ENCODE measurements around the gene MSL2.
A peak's percentile ranks its signal among the peaks of the same experiment; 100 is the strongest.
"Not testable (repeated sequence)": the region's sequence is repeated elsewhere in the genome, so short reads cannot be mapped to it uniquely, and the experiment has no call there.

The MSL2 gene, protein sequence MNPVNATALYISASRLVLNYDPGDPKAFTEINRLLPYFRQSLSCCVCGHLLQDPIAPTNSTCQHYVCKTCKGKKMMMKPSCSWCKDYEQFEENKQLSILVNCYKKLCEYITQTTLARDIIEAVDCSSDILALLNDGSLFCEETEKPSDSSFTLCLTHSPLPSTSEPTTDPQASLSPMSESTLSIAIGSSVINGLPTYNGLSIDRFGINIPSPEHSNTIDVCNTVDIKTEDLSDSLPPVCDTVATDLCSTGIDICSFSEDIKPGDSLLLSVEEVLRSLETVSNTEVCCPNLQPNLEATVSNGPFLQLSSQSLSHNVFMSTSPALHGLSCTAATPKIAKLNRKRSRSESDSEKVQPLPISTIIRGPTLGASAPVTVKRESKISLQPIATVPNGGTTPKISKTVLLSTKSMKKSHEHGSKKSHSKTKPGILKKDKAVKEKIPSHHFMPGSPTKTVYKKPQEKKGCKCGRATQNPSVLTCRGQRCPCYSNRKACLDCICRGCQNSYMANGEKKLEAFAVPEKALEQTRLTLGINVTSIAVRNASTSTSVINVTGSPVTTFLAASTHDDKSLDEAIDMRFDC

DNA sequence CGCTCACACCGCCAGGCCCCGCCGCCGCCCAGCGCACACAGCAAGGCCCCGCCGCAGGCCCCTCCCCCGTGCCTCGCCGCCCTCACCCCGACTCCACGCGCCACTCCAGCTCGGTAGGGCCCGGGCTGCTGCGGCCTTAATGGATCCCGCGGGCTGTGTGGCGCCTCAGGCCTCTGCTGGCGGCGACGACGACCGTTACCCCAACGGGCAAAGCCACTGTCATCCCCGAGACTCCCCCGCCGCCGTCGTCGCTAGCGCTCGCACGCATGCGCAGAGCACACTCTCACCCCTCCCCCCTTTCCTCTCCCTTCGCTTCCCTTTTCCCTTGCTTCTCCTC, at the start of gene MSL2:
Gene MSL2 (minus strand): TSS at position 272 of the 337 bp plus-strand sequence. CDS start 1,222 bp downstream, outside the sequence.
- DNase-seq = no peak

DNA sequence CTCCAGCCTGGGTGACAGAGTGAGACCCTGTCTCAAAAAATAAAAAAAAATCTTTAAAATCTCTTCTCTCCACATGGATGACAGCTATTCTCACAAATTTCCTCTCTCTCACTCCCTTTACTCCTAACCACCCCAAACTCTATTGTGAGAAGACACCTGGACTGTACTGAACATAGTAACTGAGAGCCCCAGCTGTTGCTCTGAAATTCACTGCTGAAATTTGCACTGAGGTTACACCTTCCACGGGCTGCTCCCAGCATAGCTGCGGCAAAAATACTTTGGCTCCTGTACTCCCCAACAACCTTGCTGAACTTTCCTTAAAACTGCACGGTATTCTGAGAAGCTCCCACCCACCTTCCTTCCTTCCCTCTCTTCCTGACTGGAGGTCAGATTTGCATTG, 49.6 kb upstream of the MSL2 start:
- no peak for DNase-seq

DNA sequence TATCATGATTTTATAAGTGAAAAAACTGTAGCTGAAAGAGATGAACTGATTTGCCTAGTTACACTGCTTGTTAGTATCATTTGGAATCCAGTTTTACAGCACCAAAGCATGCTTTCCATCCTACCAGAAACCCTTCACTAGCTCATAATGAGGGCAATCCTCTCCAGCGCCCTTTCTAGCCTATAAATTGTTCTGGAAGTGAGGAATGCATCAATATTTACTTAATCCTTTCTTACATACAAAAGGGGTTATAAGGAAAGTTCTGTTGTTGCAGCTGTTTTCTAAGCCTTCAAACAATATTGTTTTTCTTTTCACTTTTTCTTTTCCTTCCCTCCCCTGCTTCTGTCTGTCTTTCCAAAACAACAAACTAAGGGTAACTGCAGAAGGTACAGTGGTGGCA, 43.0 kb upstream of the MSL2 start:
- no peak for DNase-seq

DNA sequence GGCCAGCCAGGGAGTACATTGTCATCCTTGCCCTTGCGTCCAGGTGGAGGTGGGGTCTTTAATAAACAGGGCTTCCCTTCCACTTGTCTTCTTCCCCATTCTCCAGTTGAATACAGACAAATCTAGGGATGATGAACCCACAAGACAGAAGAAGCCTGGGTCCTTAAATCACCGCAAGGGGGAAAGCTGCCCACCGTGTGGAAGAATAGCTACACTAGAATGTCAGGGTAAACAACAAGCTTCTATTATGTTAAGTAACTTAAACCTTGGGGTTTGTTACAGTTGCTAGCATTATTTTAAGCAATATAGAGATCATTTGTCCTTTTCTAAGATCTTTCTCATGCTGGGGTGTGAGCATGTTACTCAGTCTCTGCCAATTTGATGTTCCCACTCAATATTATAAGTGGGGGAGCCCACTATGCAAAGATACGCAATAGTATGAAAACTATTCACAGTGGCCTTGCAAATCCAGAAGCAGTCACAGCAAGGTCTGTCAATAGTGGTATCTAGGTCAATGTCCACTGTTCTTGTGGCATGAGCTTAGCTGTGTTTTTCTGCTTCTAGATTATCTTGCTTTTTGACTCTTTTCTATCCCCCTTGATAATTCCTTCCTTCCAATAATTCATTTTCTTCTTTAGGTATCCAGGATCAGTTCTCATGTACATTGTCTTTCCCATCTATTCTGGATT, 42.0 kb upstream of the MSL2 start:
- no peak for DNase-seq

DNA sequence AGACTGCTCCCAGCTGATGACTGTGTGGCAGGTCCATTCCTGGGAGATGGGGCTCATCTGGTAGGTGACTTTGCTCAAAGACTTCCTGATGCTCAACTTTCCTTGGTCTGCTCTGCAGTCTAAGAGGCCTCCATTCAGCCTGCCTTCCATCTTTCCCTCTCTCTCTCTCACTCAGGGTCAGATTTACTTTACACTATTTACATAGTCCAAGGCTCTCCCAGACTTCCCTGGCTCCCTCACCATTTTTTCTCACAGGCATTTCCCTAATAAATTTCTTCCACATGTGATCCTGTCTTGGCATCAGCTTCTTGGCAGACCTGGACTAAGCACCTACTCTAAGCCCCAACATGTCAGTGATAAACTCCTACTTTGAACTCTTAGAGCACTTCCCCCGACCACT, 41.0 kb upstream of the MSL2 start:
- DNase-seq = no peak

DNA sequence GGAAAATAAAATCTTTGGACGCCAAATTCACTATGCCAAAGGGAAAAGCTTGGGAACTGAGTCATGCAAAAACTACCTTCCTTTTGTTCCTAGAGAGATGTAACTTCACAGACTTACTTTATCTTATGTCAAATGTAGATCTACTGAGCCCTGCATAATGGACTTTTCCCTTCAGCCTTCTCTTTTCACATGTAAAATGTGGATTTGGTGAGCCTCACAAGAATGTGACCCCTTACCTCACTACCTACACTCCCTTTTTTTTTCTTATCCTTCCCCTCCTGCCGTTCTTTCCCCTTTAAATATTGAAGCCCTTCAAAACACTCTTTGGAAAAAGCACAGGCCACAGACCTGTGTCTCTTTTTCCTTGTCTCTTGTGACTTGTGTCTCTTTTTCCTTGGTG, 40.0 kb upstream of the MSL2 start:
- no peak for DNase-seq

DNA sequence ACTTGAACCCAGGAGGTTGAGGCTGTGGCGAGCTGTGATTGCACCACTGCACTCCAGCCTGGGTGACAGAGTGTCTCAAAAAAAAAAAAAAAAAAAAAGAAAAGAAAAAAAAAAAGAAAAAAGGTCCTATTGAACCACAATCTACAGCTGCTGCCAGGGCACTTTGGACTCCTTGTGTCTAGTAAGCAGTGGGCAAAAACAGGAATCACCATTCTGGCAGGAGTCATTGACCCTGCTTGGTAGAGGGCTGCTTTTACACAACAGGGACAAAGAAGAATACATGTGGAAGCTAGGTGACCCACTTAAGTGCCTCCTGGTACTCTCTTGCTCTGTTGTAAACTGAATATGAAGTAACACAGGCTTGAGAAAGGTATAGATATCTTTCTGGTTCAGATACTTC, 39.4 kb upstream of the MSL2 start:
- no peak for DNase-seq

DNA sequence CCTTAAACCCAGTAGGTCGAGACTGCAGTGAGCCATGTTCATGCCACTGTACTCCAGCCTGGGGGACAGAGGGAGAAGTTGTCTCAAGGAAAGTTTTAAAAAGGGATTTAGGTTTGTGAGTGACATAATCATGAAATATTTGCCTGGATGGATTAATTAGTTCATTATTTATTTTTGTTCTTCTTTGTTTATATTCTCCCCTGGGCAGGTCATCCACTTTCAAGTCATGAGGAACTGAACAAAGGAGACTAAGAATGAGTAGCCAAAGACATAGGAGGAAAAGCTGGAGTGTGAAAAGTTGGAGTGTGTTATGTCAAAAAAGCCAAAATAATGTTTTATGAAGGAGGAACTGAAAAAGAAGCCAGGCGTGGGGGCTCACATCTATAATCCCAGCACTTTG, 36.3 kb upstream of the MSL2 start:
- no peak for DNase-seq

DNA sequence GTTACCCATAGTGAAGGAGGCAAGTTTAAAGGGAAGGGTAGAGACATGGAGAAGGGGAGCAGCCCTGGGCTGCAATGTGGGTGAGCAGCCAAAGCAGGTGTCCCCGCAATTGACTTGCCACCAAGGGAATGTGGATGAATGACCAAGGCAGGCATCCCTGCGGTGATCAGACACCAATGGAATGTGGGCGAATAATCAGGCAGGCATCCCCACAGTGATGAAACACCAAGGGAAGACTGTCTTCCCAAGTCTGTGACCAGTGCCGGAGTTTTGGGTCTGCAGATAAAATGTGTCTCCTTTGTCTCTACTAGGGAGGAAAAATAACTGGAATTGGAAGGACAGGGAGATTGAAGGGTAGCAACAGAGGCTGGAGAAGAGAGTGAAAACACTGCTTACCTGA, 26.6 kb upstream of the MSL2 start:
- DNase-seq = not testable (repeated sequence)

DNA sequence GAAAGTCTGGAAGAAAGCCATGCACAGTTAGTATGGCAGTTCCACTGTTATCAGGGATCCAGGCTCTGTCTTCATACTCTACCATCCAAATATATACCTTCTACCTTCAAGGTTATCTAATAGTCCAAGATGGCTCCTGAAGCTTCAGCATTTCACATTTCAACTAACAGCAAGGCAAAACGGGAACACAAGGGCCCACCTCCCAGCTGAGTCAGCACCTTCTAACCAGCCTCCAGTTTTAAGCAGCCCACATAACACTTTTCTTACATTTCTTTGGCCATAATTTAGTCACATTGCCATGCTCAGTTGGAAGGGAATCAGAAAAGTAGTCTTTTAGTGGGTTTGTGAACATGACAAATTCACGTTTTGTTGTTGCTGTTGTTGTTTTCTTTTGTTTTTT, 15.4 kb upstream of the MSL2 start:
- no peak for DNase-seq

DNA sequence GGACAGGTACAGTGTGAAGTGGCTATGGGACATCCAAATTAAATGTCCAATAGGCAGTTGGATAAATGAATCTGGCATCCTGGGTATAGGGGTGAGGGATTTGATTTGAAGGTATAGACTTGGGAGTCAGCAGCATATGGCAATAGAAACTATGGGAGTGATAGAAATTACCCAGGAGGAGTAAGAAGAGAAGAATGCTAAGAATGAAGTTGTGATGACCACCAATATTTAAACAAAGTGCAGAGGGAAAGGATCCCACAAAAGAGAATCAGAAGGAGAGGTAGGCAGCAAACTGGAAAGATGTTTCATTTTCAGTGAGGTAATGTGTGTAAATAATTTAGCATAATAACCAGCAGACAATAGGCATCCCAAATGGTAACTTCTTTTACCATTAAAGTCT, 13.8 kb upstream of the MSL2 start:
- DNase-seq = no peak

DNA sequence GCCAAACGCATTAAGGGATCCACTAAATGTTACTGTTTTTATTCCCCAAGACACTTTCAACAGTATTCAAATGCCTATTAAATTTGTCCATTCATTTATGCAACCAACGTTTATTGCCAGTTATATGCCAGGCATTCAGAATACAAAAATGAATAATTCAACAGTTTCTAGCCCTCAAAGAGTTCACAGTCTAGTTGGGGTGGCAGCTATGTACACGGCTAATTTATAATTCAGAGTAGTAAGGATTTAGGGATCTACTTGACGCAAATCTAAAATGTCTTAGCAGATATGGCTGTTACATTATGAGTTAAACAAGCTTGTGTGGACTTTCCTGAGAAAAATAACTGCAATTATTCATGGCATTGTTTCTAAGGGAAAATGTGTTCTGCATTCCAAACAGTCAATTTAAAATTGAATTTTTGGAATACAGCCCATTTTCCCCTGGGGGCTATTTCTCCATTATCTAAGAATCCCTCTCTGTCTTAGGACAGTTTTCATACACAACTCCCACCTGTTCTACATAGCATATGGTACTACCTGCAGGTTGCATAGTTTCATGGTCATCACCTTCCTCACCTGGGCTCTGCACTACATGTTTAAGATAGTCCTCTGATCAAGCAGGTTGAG, 11.5 kb upstream of the MSL2 start:
- DNase-seq = no peak

DNA sequence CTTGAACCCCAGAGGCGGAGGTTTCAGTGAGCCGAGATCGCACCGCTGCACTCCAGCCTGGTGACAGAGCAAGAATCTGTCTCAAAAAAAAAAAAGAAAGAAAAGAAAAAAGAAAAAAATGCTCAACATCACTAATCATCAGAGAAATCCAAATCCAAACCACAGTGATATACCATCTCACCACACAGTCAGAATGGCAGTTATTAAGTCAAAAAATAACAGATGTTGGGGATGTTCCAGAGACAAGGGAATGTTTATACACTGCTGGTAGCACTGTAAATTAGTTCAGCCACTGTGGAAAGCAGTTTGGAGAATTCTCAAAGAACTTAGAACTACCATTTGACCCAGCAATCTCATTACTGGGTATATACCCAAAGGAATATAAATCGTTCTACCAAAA, 3.1 kb upstream of the MSL2 start:
- not testable (repeated sequence) for DNase-seq

DNA sequence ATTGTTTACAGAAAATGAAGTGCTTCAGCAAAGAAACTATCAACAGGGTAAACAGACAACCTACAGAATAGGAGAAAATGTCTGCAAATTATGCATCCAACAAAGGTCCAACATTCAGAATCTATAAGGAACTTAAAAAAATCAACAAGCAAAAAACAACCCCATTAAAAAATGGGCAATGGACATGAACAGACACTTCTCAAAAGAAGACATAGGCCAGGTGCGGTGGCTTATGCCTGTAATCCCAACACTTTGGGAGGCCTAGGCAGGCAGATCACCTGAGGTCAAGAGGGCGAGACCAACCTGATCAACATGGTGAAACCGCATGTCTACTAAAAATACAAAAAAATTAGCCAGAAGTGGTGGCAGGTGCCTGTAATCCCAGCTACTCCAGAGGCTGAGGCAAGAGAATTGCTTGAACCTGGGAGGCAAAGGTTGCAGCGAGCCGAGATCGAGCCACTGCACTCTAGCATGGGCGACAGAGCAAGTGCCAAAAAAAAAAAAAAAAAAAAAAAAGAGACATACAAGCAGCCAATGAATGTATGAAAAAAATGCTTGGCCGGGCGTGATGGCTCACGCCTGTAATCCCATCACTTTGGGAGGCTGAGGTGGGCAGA, 2.4 kb upstream of the MSL2 start:
- DNase-seq = not testable (repeated sequence)

DNA sequence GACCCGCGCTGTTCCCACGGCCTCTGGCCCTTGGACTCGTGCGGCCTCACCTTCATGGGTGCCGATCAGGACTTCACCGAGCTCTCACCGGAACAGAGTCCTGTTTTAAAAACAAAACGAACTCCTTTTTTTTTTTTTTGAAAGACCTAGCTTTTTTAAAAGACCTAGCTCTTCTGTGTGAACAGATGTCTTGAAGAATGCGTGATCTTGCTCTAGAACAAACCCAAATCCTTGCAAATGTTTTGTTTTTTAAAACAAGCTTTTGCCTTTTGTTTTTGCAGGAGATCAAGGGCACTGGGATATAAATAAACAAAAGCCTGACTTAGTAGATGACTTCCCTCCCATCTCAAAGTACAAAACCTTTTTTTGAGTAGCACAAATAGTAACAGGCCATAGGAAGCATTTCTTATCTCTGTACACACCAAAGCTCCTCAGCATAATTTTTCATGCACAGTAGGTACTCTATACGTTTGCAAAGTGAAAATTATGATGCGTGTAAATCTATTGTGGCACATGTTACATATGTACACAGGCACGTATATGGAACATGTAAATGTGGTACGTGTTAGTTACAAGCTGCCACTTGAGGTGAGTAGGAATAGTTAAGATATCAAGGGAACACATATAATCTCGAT, 1.1 kb upstream of the MSL2 start:
- no peak for DNase-seq

DNA sequence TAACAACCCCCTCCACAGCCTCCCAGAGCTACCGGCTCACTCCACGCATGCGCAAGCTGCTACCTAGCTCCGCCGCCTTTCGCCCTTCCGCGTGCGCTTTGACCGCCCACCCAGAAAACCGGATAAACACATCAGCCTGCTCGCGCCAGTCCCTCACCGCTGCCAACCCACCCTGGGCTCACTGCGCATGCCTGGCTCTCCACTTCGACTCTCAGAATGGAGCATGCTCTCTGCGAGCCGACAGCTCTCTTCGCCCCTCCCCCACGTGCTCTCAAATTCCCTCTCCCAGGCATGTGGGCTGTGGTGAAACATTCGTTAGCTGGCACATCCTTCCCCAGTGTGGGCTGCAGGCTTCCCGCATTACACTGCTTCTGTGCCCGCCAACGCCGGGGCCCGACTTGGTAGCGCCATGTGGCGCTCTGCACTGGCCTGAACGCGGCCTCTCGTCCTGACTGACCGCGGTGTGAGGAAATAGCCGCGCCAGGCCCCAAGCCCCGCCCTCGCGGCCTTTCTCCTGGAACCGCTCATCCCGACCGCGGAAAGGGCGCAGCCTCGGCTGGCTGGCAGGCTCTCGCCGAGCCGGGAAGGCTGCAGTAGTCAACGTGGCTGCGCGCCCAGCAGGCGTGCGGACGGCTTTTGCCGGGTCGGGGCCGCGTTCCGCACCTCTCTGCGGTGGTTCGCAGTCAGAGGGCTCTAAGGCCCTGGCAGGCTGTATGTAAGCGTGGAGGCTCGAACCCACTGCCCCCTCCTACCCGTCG, 445 bp upstream of the MSL2 start:
- DNase-seq = peak; percentile 100

DNA sequence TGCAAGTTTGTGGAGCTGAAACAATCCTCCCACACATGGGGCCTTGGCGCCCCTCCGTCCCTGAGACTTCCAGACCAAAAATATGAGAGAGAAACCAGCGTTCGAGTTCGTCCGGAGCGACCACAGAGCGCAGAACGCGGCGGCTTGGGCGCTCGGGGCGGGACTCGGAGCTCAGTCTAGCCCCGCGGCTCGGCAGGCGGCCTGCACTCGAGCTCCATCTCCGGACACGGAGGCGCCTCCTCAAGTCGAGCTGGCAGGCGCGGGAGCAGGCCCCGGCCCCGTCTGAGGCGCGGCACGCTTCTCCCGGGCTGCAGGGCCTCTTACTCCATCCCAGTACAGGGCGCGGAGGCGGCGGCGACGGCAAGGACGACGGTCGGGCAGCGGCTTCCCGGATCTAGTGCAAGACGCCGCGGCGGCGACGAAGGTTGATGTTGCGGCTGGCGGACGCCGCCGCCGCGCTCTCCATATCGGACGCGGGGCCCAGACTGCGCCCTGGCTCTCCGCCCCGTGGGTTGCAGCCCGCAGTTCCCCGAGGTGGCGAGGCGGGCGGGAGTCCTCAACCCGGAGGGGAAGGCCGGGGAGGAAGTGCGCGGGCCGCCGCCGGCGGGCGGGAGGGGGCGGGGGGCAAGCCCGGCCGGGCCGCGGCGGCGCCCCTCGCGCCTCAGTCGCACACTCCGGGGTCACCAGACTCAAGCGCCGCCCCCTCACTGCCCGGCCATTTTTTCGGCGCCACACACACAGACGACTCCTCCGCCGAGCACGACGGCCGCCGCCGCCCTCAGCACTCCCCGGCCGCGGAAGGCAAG, 674 bp downstream of the MSL2 start:
- DNase-seq = peak; percentile 81

DNA sequence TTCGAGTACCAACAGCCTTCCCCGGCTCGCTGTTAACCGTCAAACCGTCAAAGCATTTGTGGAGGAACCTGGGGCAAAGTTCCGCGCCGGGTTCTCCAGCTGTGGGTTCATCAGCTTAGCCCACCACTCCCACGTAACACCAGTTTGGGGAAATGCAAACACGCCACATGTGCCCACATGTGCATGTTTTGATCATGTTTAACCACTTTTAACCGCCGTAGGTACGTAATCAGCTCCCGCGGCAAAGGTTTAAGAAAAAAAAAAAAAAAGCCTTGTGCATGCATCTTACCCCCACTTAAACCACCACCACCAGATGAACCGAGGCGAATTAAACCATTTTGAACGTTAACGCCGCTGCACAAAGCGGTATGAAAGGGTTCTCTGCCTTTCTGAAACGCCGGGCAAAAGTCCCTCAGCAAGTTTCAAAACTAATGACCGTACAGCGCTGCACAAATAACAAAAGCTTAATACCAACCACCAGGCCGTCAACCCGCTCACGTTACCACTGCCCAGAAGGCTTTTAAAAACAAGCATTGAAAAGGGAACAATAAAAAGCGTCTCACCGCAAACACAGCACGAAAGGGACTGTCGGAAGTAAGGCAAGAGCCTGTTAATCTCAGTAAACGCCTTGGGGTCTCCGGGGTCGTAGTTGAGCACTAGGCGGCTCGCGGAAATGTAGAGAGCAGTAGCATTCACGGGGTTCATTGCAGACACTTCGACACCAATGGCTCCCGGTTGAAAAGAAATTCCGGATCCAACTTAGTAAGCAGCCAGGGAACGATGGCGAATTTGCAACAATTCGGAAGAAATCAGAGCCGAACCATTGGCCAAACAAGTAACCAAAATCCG, 1.5 kb downstream of the MSL2 start:
- DNase-seq = peak; percentile 66

DNA sequence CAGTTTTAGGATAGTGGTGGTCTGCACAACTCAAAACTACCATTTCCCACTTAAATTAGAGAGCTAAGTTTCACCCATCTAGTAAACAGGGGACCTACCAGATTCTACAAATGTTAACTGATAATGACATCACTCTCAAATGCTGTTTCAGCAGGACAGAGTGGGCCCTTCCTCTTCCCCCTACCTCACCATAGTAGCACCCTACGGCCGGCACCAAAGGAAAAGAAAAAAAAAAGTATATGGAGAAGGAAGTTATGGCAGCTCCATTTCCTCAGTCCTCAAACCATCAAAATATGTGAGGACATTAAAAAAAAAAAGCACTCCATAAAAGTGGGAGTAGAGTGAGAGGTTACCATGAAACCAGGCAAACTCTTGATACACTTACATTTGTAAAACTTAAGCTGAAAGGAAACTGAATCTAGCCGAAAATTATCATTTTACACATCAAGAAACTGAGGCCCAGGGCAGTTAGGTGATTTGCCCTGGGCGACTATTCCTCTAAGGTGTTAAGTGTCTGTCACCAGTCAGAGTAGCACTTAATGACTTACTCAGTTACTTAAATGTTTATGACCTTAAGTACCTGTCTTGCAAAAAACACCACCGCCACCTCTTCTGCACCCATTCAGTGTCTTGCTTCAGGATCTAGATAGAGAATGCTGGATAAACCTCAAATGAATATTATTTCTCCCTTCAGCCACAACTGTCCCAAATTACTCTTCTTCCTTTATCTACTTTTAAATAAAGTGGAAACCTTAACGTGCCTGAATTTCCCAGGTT, 2.7 kb downstream of the MSL2 start:
- DNase-seq = peak; percentile 59
